A204.1 (cell line): ENCODE results near the gene BCL11B.
"Not testable (repeated sequence)": the region's sequence is repeated elsewhere in the genome, so short reads cannot be mapped to it uniquely, and the experiment has no call there.

Experiments used
- FAIRE-seq: peaks from 2 replicates; lab custom pipeline; 2012; peaks lifted over from hg19 to GRCh38; lab: Jason Lieb, UNC

The BCL11B gene

GRCh38 chr14:99198746-99199502, 73.1 kb downstream of the BCL11B start:
- no peak for FAIRE-seq

- no peak for FAIRE-seq
Observed at GRCh38 chr14:99196310-99196650, 75.7 kb downstream of the BCL11B start.

- no peak for FAIRE-seq
Observed at GRCh38 chr14:99195602-99196309, 76.2 kb downstream of the BCL11B start.

GRCh38 chr14:99194736-99195135, 77.3 kb downstream of the BCL11B start:
- no peak for FAIRE-seq

- FAIRE-seq, result no peak
Observed at GRCh38 chr14:99194136-99194535, 77.9 kb downstream of the BCL11B start.

GRCh38 chr14:99192830-99193229, 79.2 kb downstream of the BCL11B start:
- FAIRE-seq, result no peak

GRCh38 chr14:99192028-99192621, 79.9 kb downstream of the BCL11B start:
- FAIRE-seq, result no peak

GRCh38 chr14:99191395-99192027, 80.5 kb downstream of the BCL11B start:
- FAIRE-seq, result no peak

- FAIRE-seq, result no peak
Observed at GRCh38 chr14:99190696-99191394, 81.2 kb downstream of the BCL11B start.

GRCh38 chr14:99189201-99189801, 82.7 kb downstream of the BCL11B start:
- no peak for FAIRE-seq

- FAIRE-seq, result no peak
Observed at GRCh38 chr14:99188731-99189191, 83.2 kb downstream of the BCL11B start.

GRCh38 chr14:99187858-99188257, 84.1 kb downstream of the BCL11B start:
- no peak for FAIRE-seq

- no peak for FAIRE-seq
Observed at GRCh38 chr14:99186956-99187690, 84.9 kb downstream of the BCL11B start.

GRCh38 chr14:99186336-99186735, 85.7 kb downstream of the BCL11B start:
- not testable (repeated sequence) for FAIRE-seq

- no peak for FAIRE-seq
Observed at GRCh38 chr14:99185436-99186068, 86.4 kb downstream of the BCL11B start.

- no peak for FAIRE-seq
Observed at GRCh38 chr14:99183716-99184115, 88.3 kb downstream of the BCL11B start.

GRCh38 chr14:99183311-99183710, 88.7 kb downstream of the BCL11B start:
- no peak for FAIRE-seq

GRCh38 chr14:99182548-99183250, 89.3 kb downstream of the BCL11B start:
- no peak for FAIRE-seq

GRCh38 chr14:99181804-99182520, 90.0 kb downstream of the BCL11B start:
- no peak for FAIRE-seq
